ENCODE data around the gene RAD51B.

RAD51B gene

DNA sequence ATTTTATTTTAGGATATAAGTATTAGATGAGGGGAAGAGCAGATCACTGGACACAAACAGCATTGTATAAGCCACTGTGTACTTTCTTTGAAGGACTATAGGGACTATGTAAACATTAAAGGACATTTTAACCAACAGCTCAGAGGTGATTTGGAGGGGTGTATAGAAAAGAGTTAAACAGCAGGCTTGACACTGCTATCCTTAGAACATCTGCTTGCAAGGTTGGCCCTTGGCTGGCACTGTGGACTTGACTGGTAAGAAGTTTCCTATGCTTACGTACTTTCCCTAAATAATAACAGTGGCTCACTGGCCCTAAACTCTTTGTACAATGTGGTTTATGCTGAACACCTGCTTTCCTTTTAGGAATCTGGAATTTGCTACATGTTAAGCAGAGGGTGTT is 31.9 kb upstream of the RAD51B start:
- Histone ChIP-seq H3K36me3 (ENCODE audit: control insufficient read depth in 2 of 2, insufficient read depth in 1 of 2, low read length in 2 of 2) (peaks cover 32 to 83% of the 10 kb centered on the region in 2 experiments), H3K9me3 (ENCODE audit: control insufficient read depth, insufficient read depth, low read depth, low read length) (no peaks in the 10 kb centered on the region), H3K4me3 (ENCODE audit: low read depth, low read length) (no peak overlapping the region), H3K4me1 (ENCODE audit: control insufficient read depth, insufficient read depth, low read length) (no peaks in the 10 kb centered on the region), H3K27ac (ENCODE audit: extremely low read depth, low read depth, low read length) (no peak overlapping the region)
- CTCF ChIA-PET: no interaction called here
- TF ChIP-seq ZNF211 (tag by site-specific recombination; IDR thresholded peaks at IDR 0.05; ENCODE audit: low read depth): no peak
- POLR2A ChIA-PET: no interaction called here

DNA sequence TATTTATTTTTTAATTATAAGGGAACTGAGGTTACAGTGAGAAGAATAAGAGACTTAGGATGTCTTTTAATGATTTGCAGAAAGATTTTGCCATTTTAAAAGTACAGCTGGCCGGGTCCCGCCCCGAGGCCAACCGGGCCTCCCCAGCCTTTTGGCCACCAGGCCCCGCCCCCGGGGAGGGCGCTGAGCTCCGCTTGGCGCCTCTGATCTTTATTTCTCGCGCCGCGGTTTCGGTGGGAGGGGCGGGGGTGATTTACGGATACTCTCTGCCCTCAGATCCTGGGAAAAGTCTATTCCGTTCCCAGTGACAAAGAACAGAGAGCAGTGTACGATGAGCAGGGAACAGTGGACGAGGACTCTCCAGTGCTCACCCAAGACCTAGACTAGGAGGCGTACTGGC is 20.8 kb upstream of the RAD51B start:
- ChIA-PET CTCF (interaction anchor here (0.6 kb wide), 1 partner anchor 174 kb away, joined by 3 read pairs; no protein-coding TSS in a partner anchor), POLR2A (no interaction called here)
- TF ChIP-seq, protein P1, sequence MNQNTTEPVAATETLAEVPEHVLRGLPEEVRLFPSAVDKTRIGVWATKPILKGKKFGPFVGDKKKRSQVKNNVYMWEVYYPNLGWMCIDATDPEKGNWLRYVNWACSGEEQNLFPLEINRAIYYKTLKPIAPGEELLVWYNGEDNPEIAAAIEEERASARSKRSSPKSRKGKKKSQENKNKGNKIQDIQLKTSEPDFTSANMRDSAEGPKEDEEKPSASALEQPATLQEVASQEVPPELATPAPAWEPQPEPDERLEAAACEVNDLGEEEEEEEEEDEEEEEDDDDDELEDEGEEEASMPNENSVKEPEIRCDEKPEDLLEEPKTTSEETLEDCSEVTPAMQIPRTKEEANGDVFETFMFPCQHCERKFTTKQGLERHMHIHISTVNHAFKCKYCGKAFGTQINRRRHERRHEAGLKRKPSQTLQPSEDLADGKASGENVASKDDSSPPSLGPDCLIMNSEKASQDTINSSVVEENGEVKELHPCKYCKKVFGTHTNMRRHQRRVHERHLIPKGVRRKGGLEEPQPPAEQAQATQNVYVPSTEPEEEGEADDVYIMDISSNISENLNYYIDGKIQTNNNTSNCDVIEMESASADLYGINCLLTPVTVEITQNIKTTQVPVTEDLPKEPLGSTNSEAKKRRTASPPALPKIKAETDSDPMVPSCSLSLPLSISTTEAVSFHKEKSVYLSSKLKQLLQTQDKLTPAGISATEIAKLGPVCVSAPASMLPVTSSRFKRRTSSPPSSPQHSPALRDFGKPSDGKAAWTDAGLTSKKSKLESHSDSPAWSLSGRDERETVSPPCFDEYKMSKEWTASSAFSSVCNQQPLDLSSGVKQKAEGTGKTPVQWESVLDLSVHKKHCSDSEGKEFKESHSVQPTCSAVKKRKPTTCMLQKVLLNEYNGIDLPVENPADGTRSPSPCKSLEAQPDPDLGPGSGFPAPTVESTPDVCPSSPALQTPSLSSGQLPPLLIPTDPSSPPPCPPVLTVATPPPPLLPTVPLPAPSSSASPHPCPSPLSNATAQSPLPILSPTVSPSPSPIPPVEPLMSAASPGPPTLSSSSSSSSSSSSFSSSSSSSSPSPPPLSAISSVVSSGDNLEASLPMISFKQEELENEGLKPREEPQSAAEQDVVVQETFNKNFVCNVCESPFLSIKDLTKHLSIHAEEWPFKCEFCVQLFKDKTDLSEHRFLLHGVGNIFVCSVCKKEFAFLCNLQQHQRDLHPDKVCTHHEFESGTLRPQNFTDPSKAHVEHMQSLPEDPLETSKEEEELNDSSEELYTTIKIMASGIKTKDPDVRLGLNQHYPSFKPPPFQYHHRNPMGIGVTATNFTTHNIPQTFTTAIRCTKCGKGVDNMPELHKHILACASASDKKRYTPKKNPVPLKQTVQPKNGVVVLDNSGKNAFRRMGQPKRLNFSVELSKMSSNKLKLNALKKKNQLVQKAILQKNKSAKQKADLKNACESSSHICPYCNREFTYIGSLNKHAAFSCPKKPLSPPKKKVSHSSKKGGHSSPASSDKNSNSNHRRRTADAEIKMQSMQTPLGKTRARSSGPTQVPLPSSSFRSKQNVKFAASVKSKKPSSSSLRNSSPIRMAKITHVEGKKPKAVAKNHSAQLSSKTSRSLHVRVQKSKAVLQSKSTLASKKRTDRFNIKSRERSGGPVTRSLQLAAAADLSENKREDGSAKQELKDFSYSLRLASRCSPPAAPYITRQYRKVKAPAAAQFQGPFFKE (tag by site-specific recombination; IDR thresholded peaks at IDR 0.05; ENCODE audit: borderline replicate concordance): no peak
- Histone ChIP-seq H3K36me3 (ENCODE audit: control insufficient read depth in 2 of 2, insufficient read depth in 1 of 2, low read length in 2 of 2) (peaks cover 12 to 72% of the 10 kb centered on the region in 2 experiments), H3K27ac (ENCODE audit: extremely low read depth, low read depth, low read length) (no peak overlapping the region), H3K9me3 (ENCODE audit: control insufficient read depth, insufficient read depth, low read depth, low read length) (no peaks in the 10 kb centered on the region), H3K4me1 (ENCODE audit: control insufficient read depth, insufficient read depth, low read length) (no peaks in the 10 kb centered on the region), H3K4me3 (ENCODE audit: low read depth, low read length) (no peak overlapping the region)

DNA sequence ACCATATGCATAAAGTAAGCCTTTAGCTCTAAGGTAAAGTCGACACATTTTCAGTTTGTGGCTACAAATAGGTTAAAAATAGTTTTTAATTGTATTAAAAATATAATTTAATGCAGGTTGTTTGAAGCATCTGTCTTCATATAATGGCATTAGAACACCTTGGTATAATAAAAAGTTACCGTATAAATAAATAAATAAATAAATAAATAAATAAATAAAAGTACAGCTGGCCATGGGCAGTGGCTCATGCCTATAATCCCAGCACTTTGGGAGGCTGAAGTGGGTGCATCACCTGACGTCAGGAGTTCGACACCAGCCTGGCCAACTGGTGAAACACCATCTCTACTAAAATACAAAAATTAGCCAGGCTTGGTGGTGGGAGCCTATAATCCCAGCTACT is 18.8 kb upstream of the RAD51B start:
- POLR2A ChIA-PET: interaction anchor here (0.8 kb wide), 1 partner anchor 16 kb away, joined by 3 read pairs; the partner anchor contains the start of gene ZFYVE26
- peaks cover 14 to 75% of the 10 kb centered on the region in 2 experiments for H3K36me3 ChIP-seq (ENCODE audit: control insufficient read depth in 2 of 2, insufficient read depth in 1 of 2, low read length in 2 of 2)
- CTCF ChIA-PET: interaction anchor here (0.7 kb wide), 1 partner anchor 1043 kb away, joined by 3 read pairs; no protein-coding TSS in a partner anchor
- no peaks in the 10 kb centered on the region for H3K9me3 ChIP-seq (ENCODE audit: control insufficient read depth, insufficient read depth, low read depth, low read length)
- H3K4me1 ChIP-seq (ENCODE audit: control insufficient read depth, insufficient read depth, low read length): no peaks in the 10 kb centered on the region
- H3K4me3 ChIP-seq (ENCODE audit: low read depth, low read length): no peak overlapping the region
- H3K27ac ChIP-seq (ENCODE audit: extremely low read depth, low read depth, low read length): no peak overlapping the region
- TF ChIP-seq ZNF701 (tag by site-specific recombination; IDR thresholded peaks at IDR 0.05) (no peak), YY2 (tag by site-specific recombination; IDR thresholded peaks at IDR 0.05) (no peak), ZNF473 (tag by site-specific recombination; IDR thresholded peaks at IDR 0.05) (no peak), ZNF394 (tag by site-specific recombination; IDR thresholded peaks at IDR 0.05; ENCODE audit: borderline replicate concordance) (peak; percentile 71; the same call in 1 of the 2 replicates), ZBTB20 (tag by site-specific recombination; IDR thresholded peaks at IDR 0.05) (no peak), MZF1 (tag by site-specific recombination; IDR thresholded peaks at IDR 0.05; ENCODE audit: borderline replicate concordance) (no peak), GLIS1 (tag by site-specific recombination; IDR thresholded peaks at IDR 0.05) (no peak), ZFP3 (tag by site-specific recombination; IDR thresholded peaks at IDR 0.05; ENCODE audit: low read depth) (no peak), ZNF664 (tag by site-specific recombination; IDR thresholded peaks at IDR 0.05) (0 out of 2 replicates have a peak, but pooled peaks have one; percentile 11), OSR2 (tag by site-specific recombination; IDR thresholded peaks at IDR 0.05) (no peak), ZNF404 (tag by site-specific recombination; IDR thresholded peaks at IDR 0.05) (no peak), SCRT2 (tag by site-specific recombination; IDR thresholded peaks at IDR 0.05) (no peak), ZNF654 (tag by site-specific recombination; IDR thresholded peaks at IDR 0.05; ENCODE audit: low read depth) (peak; percentile 20), ZNF169 (tag by site-specific recombination; IDR thresholded peaks at IDR 0.05) (no peak), ZNF274 (IDR thresholded peaks at IDR 0.05; ENCODE audit: low read length) (no peak), ZNF274 (tag by site-specific recombination; IDR thresholded peaks at IDR 0.05; ENCODE audit: borderline replicate concordance) (no peak), ZNF239 (tag by site-specific recombination; IDR thresholded peaks at IDR 0.05) (no peak), ZSCAN30 (tag by site-specific recombination; IDR thresholded peaks at IDR 0.05) (no peak)
- TF ChIP-seq, protein P2, sequence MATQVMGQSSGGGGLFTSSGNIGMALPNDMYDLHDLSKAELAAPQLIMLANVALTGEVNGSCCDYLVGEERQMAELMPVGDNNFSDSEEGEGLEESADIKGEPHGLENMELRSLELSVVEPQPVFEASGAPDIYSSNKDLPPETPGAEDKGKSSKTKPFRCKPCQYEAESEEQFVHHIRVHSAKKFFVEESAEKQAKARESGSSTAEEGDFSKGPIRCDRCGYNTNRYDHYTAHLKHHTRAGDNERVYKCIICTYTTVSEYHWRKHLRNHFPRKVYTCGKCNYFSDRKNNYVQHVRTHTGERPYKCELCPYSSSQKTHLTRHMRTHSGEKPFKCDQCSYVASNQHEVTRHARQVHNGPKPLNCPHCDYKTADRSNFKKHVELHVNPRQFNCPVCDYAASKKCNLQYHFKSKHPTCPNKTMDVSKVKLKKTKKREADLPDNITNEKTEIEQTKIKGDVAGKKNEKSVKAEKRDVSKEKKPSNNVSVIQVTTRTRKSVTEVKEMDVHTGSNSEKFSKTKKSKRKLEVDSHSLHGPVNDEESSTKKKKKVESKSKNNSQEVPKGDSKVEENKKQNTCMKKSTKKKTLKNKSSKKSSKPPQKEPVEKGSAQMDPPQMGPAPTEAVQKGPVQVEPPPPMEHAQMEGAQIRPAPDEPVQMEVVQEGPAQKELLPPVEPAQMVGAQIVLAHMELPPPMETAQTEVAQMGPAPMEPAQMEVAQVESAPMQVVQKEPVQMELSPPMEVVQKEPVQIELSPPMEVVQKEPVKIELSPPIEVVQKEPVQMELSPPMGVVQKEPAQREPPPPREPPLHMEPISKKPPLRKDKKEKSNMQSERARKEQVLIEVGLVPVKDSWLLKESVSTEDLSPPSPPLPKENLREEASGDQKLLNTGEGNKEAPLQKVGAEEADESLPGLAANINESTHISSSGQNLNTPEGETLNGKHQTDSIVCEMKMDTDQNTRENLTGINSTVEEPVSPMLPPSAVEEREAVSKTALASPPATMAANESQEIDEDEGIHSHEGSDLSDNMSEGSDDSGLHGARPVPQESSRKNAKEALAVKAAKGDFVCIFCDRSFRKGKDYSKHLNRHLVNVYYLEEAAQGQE (tag by site-specific recombination; IDR thresholded peaks at IDR 0.05): 0 out of 2 replicates have a peak, but pooled peaks have one; percentile 22
- TF ChIP-seq, protein P3, sequence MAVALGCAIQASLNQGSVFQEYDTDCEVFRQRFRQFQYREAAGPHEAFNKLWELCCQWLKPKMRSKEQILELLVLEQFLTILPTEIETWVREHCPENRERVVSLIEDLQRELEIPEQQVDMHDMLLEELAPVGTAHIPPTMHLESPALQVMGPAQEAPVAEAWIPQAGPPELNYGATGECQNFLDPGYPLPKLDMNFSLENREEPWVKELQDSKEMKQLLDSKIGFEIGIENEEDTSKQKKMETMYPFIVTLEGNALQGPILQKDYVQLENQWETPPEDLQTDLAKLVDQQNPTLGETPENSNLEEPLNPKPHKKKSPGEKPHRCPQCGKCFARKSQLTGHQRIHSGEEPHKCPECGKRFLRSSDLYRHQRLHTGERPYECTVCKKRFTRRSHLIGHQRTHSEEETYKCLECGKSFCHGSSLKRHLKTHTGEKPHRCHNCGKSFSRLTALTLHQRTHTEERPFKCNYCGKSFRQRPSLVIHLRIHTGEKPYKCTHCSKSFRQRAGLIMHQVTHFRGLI (tag by site-specific recombination; IDR thresholded peaks at IDR 0.05): no peak

All from HEK293 (cell line).